Gastroesophageal sphincter (tissue), 3 donors: ENCODE data around the gene RPS6KB2.

Experiments
- CTCF ChIP-seq, 4 experiments: fragments of 200-600 bp in 2 of 4; fragments of 450-650 bp in 2 of 4; sonication (generic) in 1 of 4; IDR thresholded peaks; one replicate each; pipeline ENCODE4 v1.5.1; 2017 to 2019; ENCODE audit warnings: antibody characterized with exemption in 4 of 4, mild to moderate bottlenecking in 2 of 4, moderate library complexity in 2 of 4
- EP300 ChIP-seq: sonication (generic); formaldehyde crosslinking; IDR thresholded peaks from one replicate; pipeline ENCODE4 v1.6.1; 2017; ENCODE audit warnings: antibody characterized with exemption, mild to moderate bottlenecking
- POLR2A ChIP-seq, 2 donors: fragments of 450-650 bp; IDR thresholded peaks; one replicate each; pipeline ENCODE4 v1.6.1; 2017; ENCODE audit warnings: antibody characterized with exemption in 2 of 2, mild to moderate bottlenecking in 2 of 2, moderate library complexity in 1 of 2
- POLR2AphosphoS5 ChIP-seq: sonication (generic); formaldehyde crosslinking; IDR thresholded peaks from one replicate; pipeline ENCODE4 v1.6.1; 2017; ENCODE audit warnings: antibody characterized with exemption

DNA sequence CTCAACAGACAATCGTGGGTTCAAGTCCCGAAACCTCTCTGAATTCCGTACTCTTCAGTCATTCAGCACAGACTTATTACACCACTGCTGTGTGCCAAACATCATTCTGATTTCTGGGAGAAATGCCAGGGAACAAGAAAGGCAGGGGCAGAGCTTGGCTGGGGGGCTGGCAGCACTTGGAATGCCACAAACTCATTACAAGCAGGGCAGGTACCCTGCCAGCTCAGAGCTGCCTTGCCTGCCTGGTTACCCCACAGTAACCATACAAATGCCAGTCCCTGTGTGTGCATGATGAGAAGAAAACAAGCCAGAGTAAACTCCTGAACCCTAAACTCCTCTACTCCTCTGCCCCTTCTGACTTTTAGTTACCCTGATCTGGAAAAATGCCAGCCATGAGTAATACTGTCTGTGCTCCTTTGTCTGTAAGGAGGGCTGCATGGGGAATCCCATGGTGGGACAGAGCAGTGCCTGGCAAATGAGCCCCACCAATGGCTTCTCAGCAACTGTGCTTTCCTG lies 43.4 kb upstream of the RPS6KB2 start:
- TF ChIP-seq POLR2AphosphoS5 (no peak), CTCF (IDR thresholded peaks at IDR 0.05) (no peak), POLR2A (IDR thresholded peaks at IDR 0.05) (no peak), EP300 (no peak)
